ENCODE results near the gene RPS2.

GRCh38 chr16:1946495-1947368, 17.9 kb downstream of the RPS2 start:
- TF ChIP-seq, protein P1, sequence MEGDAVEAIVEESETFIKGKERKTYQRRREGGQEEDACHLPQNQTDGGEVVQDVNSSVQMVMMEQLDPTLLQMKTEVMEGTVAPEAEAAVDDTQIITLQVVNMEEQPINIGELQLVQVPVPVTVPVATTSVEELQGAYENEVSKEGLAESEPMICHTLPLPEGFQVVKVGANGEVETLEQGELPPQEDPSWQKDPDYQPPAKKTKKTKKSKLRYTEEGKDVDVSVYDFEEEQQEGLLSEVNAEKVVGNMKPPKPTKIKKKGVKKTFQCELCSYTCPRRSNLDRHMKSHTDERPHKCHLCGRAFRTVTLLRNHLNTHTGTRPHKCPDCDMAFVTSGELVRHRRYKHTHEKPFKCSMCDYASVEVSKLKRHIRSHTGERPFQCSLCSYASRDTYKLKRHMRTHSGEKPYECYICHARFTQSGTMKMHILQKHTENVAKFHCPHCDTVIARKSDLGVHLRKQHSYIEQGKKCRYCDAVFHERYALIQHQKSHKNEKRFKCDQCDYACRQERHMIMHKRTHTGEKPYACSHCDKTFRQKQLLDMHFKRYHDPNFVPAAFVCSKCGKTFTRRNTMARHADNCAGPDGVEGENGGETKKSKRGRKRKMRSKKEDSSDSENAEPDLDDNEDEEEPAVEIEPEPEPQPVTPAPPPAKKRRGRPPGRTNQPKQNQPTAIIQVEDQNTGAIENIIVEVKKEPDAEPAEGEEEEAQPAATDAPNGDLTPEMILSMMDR (conservative IDR thresholded peaks at IDR 0.05 in 1 of 2, IDR thresholded peaks at IDR 0.05 in 1 of 2; ENCODE audit: low read depth in 1 of 2, low read length in 2 of 2) = no peak
- TF ChIP-seq EZH2 (IDR thresholded peaks at IDR 0.05; ENCODE audit: low read length, missing control alignments) = no peak

All from fibroblast of lung (primary cell).